HCT116 (cell line): Measurements from ENCODE around the gene SMC6. TPM values are rescaled to one million over a fixed set of nuclear protein-coding genes. Genes with fewer than 3 reads are reported as not detected.

Experiments used
- ATAC-seq: fragments of 200-7000 bp; cut with Tn5 transposase; 2 replicates; pipeline ENCODE4 v1.9.1; 2020; ENCODE audit warnings: mild to moderate bottlenecking, moderate library complexity
- BruUV-seq: library from RNA; stranded (reverse); fragments of 400-500 nt; replicated peaks from 2 replicates; lab custom pipeline; 2021; lab: Mats Ljungman, UMichigan
- CTCF ChIA-PET: fragments of 300-600 bp; sonication (Branson Sonifier 250); formaldehyde crosslinking; loops from one replicate; lab custom pipeline; 2021; ENCODE audit warnings: antibody characterized with exemption; lab: Charles Lee
- POLR2A ChIA-PET: fragments of 300-600, 350-600 bp; sonication (Branson Sonifier 250); formaldehyde crosslinking; loops from one replicate; lab custom pipeline; 2021; ENCODE audit warnings: antibody characterized with exemption; lab: Charles Lee
- RAD21 ChIA-PET, 2 experiments: fragments of 300-600 bp; sonication (Branson Sonifier 250); formaldehyde crosslinking; loops; one replicate each; lab custom pipeline; 2023; ENCODE audit warnings: low total read pairs in 2 of 2; ENCODE audit not compliant: uncharacterized antibody in 2 of 2, unreplicated experiment in 2 of 2, low non-redundant PET in 1 of 2; lab: Charles Lee
- DNase-seq: peaks from one replicate; pipeline ENCODE4 v3.0.0-alpha.2; 2010; ENCODE audit warnings: low read depth, low spot score
- H2AFZ ChIP-seq: fragments of 200-600 bp; shearing (Covaris generic), sonication (generic); 2 replicates; pipeline ENCODE4 v1.6.1; 2017; ENCODE audit warnings: low read depth, mixed run types, mixed read lengths, antibody characterized with exemption, low read length; ENCODE audit not compliant: poor library complexity, severe bottlenecking
- H3K27ac ChIP-seq: 2 replicates; pipeline ENCODE4 v1.5.1; 2012; ENCODE audit warnings: low read depth, low read length
- H3K27me3 ChIP-seq: fragments of 200-600 bp; sonication (generic); 2 replicates; pipeline ENCODE4 v1.6.1; 2016; ENCODE audit warnings: mixed run types, low read length, mixed read lengths; ENCODE audit not compliant: insufficient read depth
- H3K36me3 ChIP-seq, 2 experiments: fragments of 200-500 bp in 1 of 2; fragments of 200-600 bp in 1 of 2; sonication (Bioruptor generic) in 1 of 2; sonication (generic) in 1 of 2; 2 replicates each; pipeline versions ENCODE4 v1.5.1 to v1.6.1; 2014 to 2016; ENCODE audit warnings: low read length in 2 of 2, inconsistent platforms in 1 of 2, mixed read lengths in 1 of 2, mixed run types in 1 of 2; ENCODE audit not compliant: insufficient read depth in 2 of 2, control insufficient read depth in 1 of 2
- H3K4me1 ChIP-seq, 2 experiments: fragments of 200-600 bp in 1 of 2; sonication (generic) in 1 of 2; 2 replicates each; pipeline versions ENCODE4 v1.5.1 to v1.6.1; 2012 to 2017; ENCODE audit warnings: low read length in 2 of 2, inconsistent platforms in 1 of 2, mild to moderate bottlenecking in 1 of 2, mixed read lengths in 1 of 2, mixed run types in 1 of 2, moderate library complexity in 1 of 2; ENCODE audit not compliant: insufficient read depth in 2 of 2, control insufficient read depth in 1 of 2
- H3K4me2 ChIP-seq: fragments of 200-600 bp; sonication (generic); 2 replicates; pipeline ENCODE4 v1.6.1; 2017; ENCODE audit warnings: mixed run types, low read length, mixed read lengths
- H3K4me3 ChIP-seq, 2 experiments: fragments of 200-600 bp in 1 of 2; sonication (generic) in 1 of 2; replicated peaks in 1 of 2; 2 replicates each; pipeline ENCODE4 v1.5.1; 2011 to 2016; ENCODE audit warnings: low read length in 2 of 2, control low read depth in 1 of 2, low read depth in 1 of 2, mild to moderate bottlenecking in 1 of 2, mixed read lengths in 1 of 2, mixed run types in 1 of 2
- H3K79me2 ChIP-seq: fragments of 200-600 bp; sonication (generic); 2 replicates; pipeline ENCODE4 v1.6.1; 2017; ENCODE audit warnings: mild to moderate bottlenecking, mixed run types, low read length, moderate library complexity, mixed read lengths; ENCODE audit not compliant: insufficient read depth
- H3K9ac ChIP-seq: fragments of 200-600 bp; sonication (generic); 2 replicates; pipeline ENCODE4 v1.6.1; 2016; ENCODE audit warnings: low read length, mixed read lengths
- H3K9me2 ChIP-seq: fragments of 200-600 bp; sonication (generic), shearing (Covaris generic); 2 replicates; pipeline ENCODE4 v1.6.1; 2017; ENCODE audit warnings: mixed run types, mild to moderate bottlenecking, moderate library complexity; ENCODE audit not compliant: insufficient read depth
- H3K9me3 ChIP-seq, 2 experiments: fragments of 200-500 bp in 1 of 2; fragments of 200-600 bp in 1 of 2; sonication (Bioruptor generic) in 1 of 2; sonication (generic) in 1 of 2; 2 replicates each; pipeline ENCODE4 v1.6.1; 2014 to 2017; ENCODE audit warnings: low read length in 2 of 2, mixed read lengths in 2 of 2, inconsistent platforms in 1 of 2, low read depth in 1 of 2, mild to moderate bottlenecking in 1 of 2, mixed run types in 1 of 2, moderate library complexity in 1 of 2; ENCODE audit not compliant: control insufficient read depth in 1 of 2, insufficient read depth in 1 of 2
- H4K20me1 ChIP-seq: fragments of 200-600 bp; sonication (generic), shearing (Covaris generic); 2 replicates; pipeline ENCODE4 v1.6.1; 2017; ENCODE audit warnings: mixed run types, mild to moderate bottlenecking, moderate library complexity; ENCODE audit not compliant: insufficient read depth
- CEBPB ChIP-seq: IDR thresholded peaks from 2 replicates; pipeline ENCODE4 v1.6.1; 2012; ENCODE audit warnings: low read depth
- CTCF ChIP-seq, 3 experiments: fragments of 200-600 bp in 1 of 3; sonication (generic) in 1 of 3; IDR thresholded peaks in 2 of 3; conservative IDR thresholded peaks in 1 of 3; 2 replicates each; pipeline ENCODE4 v1.5.1; 2012 to 2017; ENCODE audit warnings: low read depth in 2 of 3, low read length in 2 of 3, antibody characterized with exemption in 1 of 3, borderline replicate concordance in 1 of 3, control low read depth in 1 of 3, mild to moderate bottlenecking in 1 of 3, mixed read lengths in 1 of 3, mixed run types in 1 of 3, moderate library complexity in 1 of 3; ENCODE audit not compliant: insufficient read depth in 1 of 3
- ELF1 ChIP-seq: IDR thresholded peaks from 2 replicates; pipeline ENCODE4 v1.6.1; 2012; ENCODE audit warnings: low read depth, borderline replicate concordance
- EZH2 ChIP-seq: fragments of 200-600 bp; sonication (generic); IDR thresholded peaks from 2 replicates; pipeline ENCODE4 v1.6.1; 2017; ENCODE audit warnings: antibody characterized with exemption, mixed run types
- EZH2phosphoT487 ChIP-seq: fragments of 200-600 bp; IDR thresholded peaks from 2 replicates; pipeline ENCODE4 v1.6.1; 2018; ENCODE audit warnings: antibody characterized with exemption, borderline replicate concordance
- FOSL1 ChIP-seq: IDR thresholded peaks from 2 replicates; pipeline ENCODE4 v1.6.1; 2012; ENCODE audit warnings: low read depth
- JUND ChIP-seq: IDR thresholded peaks from 2 replicates; pipeline ENCODE4 v1.6.1; 2012
- MAX ChIP-seq: IDR thresholded peaks from 2 replicates; pipeline ENCODE4 v1.6.1; 2012
- POLR2A ChIP-seq: IDR thresholded peaks from 2 replicates; pipeline ENCODE4 v1.7.0; 2011; ENCODE audit warnings: borderline replicate concordance; ENCODE audit not compliant: insufficient read depth, insufficient read length; ENCODE audit errors: extremely low read depth
- POLR2AphosphoS5 ChIP-seq: IDR thresholded peaks from 2 replicates; pipeline ENCODE4 v1.6.1; 2011; ENCODE audit warnings: mild to moderate bottlenecking, low read depth, low read length, moderate library complexity
- RAD21 ChIP-seq: IDR thresholded peaks from 2 replicates; pipeline ENCODE4 v1.6.1; 2012; ENCODE audit warnings: low read depth, mild to moderate bottlenecking
- SP1 ChIP-seq: IDR thresholded peaks from 2 replicates; pipeline ENCODE4 v1.6.1; 2012; ENCODE audit warnings: low read depth
- TCF7L2 ChIP-seq: IDR thresholded peaks from 2 replicates; pipeline ENCODE4 v1.7.0; 2011; ENCODE audit warnings: borderline replicate concordance, inconsistent platforms; ENCODE audit not compliant: insufficient read depth, insufficient read length; ENCODE audit errors: extremely low read depth
- ZFX ChIP-seq: fragments of 450-650 bp; IDR thresholded peaks from 2 replicates; pipeline ENCODE4 v1.6.1; 2017
- ZNF274 ChIP-seq: fragments of 200-500 bp; sonication (Bioruptor generic); IDR thresholded peaks from 2 replicates; pipeline ENCODE4 v1.6.1; 2014; ENCODE audit warnings: mild to moderate bottlenecking, low read depth, low read length, inconsistent platforms
- intact Hi-C: fragments of 100-400 bp; cut with micrococcal nuclease; formaldehyde crosslinking; loops from 2 replicates; pipeline ENCODE4 v1.10.0; 2022
- total RNA-seq: library from RNA; stranded (reverse); gene quantifications from one replicate; pipeline ENCODE4 v1.2.1, GENCODE V29; 2021; ENCODE audit not compliant: unreplicated experiment
- TF ChIP-seq, protein P1 (sequence below): IDR thresholded peaks from 2 replicates; pipeline ENCODE4 v1.6.1; 2012
- TF ChIP-seq, protein P2 (sequence below): IDR thresholded peaks from 2 replicates; pipeline ENCODE4 v1.6.1; 2011; ENCODE audit warnings: mild to moderate bottlenecking, low read length, moderate library complexity; ENCODE audit not compliant: insufficient replicate concordance; ENCODE audit errors: extremely low read depth

The SMC6 gene
- total RNA-seq, 1 experiment from 2014 or later = 26.4 TPM

- no peaks in the 10 kb centered on the region for H3K9me2 ChIP-seq
- H4K20me1 ChIP-seq = no peaks in the 10 kb centered on the region
- no peak for ATAC-seq
- no peaks in the 10 kb centered on the region for H3K27me3 ChIP-seq
- no peak overlapping the region for H3K9ac ChIP-seq
- no peak for DNase-seq
- CTCF ChIA-PET = interaction anchor here (1.1 to 1.9 kb wide), 2 partner anchors 9 to 10 kb away, joined by 4 read pairs; no protein-coding TSS in a partner anchor
- no peak overlapping the region for H3K27ac ChIP-seq
- no TSS peak for BruUV-seq
- TF ChIP-seq, protein P1, sequence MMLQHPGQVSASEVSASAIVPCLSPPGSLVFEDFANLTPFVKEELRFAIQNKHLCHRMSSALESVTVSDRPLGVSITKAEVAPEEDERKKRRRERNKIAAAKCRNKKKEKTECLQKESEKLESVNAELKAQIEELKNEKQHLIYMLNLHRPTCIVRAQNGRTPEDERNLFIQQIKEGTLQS = no peak
- TF ChIP-seq EZH2 (no peak), ZFX (no peak), ELF1 (no peak)
- H3K9me3 ChIP-seq = no peaks in the 10 kb centered on the region
- H2AFZ ChIP-seq = no peak overlapping the region
- no peaks in the 10 kb centered on the region for H3K4me1 ChIP-seq
- H3K79me2 ChIP-seq = no peaks in the 10 kb centered on the region
- RAD21 ChIA-PET = no interaction called here
- POLR2A ChIA-PET = interaction anchor here (1.0 kb wide), 1 partner anchor 10 kb away, joined by 3 read pairs; no protein-coding TSS in a partner anchor
- H3K4me2 ChIP-seq = no peak overlapping the region
- intact Hi-C loops = no loop called here
- no peak overlapping the region for H3K4me3 ChIP-seq
- no peaks in the 10 kb centered on the region for H3K36me3 ChIP-seq
These were observed 117.4 kb downstream of the SMC6 start for GRCh38 chr2:17636257-17636656.

GRCh38 chr2:17634997-17635396, 118.6 kb downstream of the SMC6 start:
- Histone ChIP-seq H3K4me1 (no peaks in the 10 kb centered on the region), H3K27ac (no peak overlapping the region), H2AFZ (no peak overlapping the region), H3K36me3 (no peaks in the 10 kb centered on the region), H3K4me3 (no peak overlapping the region), H3K27me3 (no peaks in the 10 kb centered on the region), H4K20me1 (no peaks in the 10 kb centered on the region), H3K4me2 (no peak overlapping the region), H3K79me2 (no peaks in the 10 kb centered on the region), H3K9me2 (no peaks in the 10 kb centered on the region), H3K9me3 (no peaks in the 10 kb centered on the region), H3K9ac (no peak overlapping the region)
- CTCF ChIA-PET = interaction anchor here (1.9 kb wide), 1 partner anchor 11 kb away, joined by 4 read pairs; no protein-coding TSS in a partner anchor
- ATAC-seq = no peak
- intact Hi-C loops = no loop called here
- DNase-seq = no peak
- POLR2A ChIA-PET = no interaction called here
- BruUV-seq = no TSS peak
- RAD21 ChIA-PET = no interaction called here
- TF ChIP-seq POLR2AphosphoS5 (no peak), ZFX (no peak), CEBPB (no peak), CTCF (IDR thresholded peaks at IDR 0.05 in 2 of 3, conservative IDR thresholded peaks at IDR 0.05 in 1 of 3; ENCODE audit: borderline replicate concordance in 1 of 3, insufficient read depth in 1 of 3, low read depth in 2 of 3, low read length in 2 of 3) (no peak), FOSL1 (no peak), JUND (no peak), TCF7L2 (no peak), POLR2A (no peak), SP1 (no peak), RAD21 (no peak), ZNF274 (no peak), EZH2phosphoT487 (no peak), MAX (no peak)
- TF ChIP-seq, protein P1 = no peak
- TF ChIP-seq, protein P2, sequence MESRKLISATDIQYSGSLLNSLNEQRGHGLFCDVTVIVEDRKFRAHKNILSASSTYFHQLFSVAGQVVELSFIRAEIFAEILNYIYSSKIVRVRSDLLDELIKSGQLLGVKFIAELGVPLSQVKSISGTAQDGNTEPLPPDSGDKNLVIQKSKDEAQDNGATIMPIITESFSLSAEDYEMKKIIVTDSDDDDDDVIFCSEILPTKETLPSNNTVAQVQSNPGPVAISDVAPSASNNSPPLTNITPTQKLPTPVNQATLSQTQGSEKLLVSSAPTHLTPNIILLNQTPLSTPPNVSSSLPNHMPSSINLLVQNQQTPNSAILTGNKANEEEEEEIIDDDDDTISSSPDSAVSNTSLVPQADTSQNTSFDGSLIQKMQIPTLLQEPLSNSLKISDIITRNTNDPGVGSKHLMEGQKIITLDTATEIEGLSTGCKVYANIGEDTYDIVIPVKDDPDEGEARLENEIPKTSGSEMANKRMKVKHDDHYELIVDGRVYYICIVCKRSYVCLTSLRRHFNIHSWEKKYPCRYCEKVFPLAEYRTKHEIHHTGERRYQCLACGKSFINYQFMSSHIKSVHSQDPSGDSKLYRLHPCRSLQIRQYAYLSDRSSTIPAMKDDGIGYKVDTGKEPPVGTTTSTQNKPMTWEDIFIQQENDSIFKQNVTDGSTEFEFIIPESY = no peak
